ENCODE measurements around the gene TANC1.

DNA sequence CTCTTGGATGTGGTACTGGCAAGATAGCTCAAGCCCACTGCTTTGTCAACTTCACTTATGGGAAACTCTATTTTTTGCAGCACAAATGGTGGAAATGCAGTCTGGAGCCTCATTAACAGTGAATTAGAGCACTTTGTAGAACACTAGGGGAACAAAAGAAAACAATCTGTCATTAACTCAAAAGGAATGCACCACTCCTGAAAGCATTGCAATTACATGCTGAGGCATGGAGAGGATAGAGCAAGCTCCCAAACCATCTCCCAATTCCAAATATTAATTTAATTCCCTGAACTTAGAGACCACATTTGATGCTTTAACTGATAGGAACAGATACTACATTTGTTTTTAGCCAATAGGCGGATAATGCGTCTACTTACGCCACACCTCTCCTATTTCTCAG lies 32.8 kb upstream of the TANC1 start:
- TF ChIP-seq, protein P1, sequence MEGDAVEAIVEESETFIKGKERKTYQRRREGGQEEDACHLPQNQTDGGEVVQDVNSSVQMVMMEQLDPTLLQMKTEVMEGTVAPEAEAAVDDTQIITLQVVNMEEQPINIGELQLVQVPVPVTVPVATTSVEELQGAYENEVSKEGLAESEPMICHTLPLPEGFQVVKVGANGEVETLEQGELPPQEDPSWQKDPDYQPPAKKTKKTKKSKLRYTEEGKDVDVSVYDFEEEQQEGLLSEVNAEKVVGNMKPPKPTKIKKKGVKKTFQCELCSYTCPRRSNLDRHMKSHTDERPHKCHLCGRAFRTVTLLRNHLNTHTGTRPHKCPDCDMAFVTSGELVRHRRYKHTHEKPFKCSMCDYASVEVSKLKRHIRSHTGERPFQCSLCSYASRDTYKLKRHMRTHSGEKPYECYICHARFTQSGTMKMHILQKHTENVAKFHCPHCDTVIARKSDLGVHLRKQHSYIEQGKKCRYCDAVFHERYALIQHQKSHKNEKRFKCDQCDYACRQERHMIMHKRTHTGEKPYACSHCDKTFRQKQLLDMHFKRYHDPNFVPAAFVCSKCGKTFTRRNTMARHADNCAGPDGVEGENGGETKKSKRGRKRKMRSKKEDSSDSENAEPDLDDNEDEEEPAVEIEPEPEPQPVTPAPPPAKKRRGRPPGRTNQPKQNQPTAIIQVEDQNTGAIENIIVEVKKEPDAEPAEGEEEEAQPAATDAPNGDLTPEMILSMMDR (IDR thresholded peaks at IDR 0.05; ENCODE audit: extremely low read depth in 1 of 2, insufficient read depth in 1 of 2, low read depth in 1 of 2, low read length in 2 of 2): no peak
- TF ChIP-seq POLR2A (IDR thresholded peaks at IDR 0.05; ENCODE audit: low read depth, low read length) (no peak), GATA2 (IDR thresholded peaks at IDR 0.05; ENCODE audit: insufficient read depth, insufficient read length, low read depth, low read length) (no peak), EZH2 (IDR thresholded peaks at IDR 0.05; ENCODE audit: borderline replicate concordance, low read depth, low read length, severe bottlenecking) (no peak), POLR2AphosphoS5 (IDR thresholded peaks at IDR 0.05; ENCODE audit: insufficient read depth, low read depth, low read length) (no peak), FOS (IDR thresholded peaks at IDR 0.05; ENCODE audit: borderline replicate concordance, insufficient read depth, low read length) (no peak)
